Choroid plexus epithelial cell (primary cell): ENCODE data around the gene THBS2.

Source experiments
- DNase-seq: peaks from one replicate; pipeline ENCODE4 v3.0.0-alpha.2; 2010; ENCODE audit warnings: low read depth
- H3K4me3 ChIP-seq: 2 replicates; pipeline ENCODE4 v1.5.1; 2011; ENCODE audit warnings: low read depth, mild to moderate bottlenecking, control low read depth, low read length, moderate library complexity
- TF ChIP-seq, protein P1 (sequence below): conservative IDR thresholded peaks from 2 replicates; pipeline ENCODE4 v1.5.1; 2011; ENCODE audit warnings: low read depth, mild to moderate bottlenecking, control low read depth, inconsistent platforms, low read length, moderate library complexity

THBS2 gene

DNA sequence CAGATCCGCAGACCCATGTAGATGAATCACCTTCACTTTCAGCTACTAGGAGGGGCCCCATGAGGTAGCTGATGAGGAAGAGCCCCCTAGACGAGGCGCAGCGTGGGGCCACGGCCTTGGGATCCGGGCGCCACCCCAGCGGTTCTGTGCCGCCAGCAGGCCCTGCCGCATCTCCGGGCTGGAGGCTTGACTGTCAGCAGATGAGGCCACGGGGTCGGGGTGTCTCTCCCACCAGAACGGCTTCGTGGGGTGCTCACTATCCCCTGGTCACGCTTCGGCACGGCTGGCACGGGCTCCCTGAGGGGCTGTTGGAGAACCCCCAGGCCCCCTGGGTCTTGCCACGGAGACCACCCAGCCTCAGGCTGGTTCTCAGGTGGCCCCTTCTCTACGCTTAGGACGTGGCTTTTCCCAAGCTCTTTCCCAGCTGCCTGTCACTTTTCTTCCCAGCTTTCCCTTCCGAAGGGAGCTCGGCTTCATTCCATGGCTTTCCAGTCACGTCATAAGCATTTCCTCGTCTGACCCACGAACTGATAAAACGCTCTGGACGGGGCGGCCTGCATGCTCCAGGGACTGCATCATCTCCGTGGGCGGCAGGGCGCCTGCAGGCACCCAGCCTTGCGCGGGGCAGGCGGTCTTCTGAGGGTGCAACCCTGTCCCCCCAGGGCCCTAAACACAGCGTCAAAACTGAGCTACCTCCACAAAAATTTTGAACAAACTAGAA lies 85.9 kb downstream of the THBS2 start:
- H3K4me3 ChIP-seq, result no peak overlapping the region
- TF ChIP-seq, protein P1, sequence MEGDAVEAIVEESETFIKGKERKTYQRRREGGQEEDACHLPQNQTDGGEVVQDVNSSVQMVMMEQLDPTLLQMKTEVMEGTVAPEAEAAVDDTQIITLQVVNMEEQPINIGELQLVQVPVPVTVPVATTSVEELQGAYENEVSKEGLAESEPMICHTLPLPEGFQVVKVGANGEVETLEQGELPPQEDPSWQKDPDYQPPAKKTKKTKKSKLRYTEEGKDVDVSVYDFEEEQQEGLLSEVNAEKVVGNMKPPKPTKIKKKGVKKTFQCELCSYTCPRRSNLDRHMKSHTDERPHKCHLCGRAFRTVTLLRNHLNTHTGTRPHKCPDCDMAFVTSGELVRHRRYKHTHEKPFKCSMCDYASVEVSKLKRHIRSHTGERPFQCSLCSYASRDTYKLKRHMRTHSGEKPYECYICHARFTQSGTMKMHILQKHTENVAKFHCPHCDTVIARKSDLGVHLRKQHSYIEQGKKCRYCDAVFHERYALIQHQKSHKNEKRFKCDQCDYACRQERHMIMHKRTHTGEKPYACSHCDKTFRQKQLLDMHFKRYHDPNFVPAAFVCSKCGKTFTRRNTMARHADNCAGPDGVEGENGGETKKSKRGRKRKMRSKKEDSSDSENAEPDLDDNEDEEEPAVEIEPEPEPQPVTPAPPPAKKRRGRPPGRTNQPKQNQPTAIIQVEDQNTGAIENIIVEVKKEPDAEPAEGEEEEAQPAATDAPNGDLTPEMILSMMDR, result no peak
- DNase-seq, result peak; percentile 97

DNA sequence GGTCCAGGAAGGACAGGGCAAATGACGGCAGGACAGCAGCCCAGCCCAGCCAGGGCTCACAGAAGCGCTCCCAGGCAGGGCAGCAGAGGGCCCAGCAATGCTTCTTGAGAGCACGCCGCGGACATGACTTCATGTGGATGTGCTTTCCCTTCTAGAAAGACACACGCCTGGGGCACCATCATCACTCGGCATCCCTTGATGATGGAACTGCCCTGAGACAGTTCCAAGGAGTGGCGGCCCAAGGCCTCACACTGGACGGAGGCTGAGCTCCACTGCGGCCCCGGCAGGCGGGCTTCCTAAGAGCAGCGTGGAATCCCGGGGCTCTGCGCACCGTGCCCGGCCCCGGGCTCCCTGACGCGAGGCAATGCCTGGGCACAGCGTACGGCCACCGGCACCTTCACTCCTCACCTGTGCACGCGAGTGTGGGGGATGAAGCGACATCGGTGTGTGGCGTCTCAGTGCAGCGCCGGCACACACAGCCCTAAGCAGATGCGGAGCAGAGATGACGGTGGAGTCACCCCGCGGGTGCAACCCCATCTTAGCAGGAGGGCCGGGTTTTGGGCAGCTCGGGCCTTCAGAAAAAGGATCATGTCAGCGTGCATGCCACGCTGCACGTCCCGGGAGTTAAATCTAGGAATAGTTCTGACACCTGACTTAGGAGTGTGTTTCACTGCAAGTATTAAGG lies 86.6 kb downstream of the THBS2 start:
- DNase-seq, result no peak
- TF ChIP-seq, protein P1, result no peak
- no peak overlapping the region for H3K4me3 ChIP-seq
